Sigmoid colon (tissue), 4 donors: Measurements from ENCODE around the gene ZNF175.

Experiments
- EP300 ChIP-seq, 4 donors: sonication (generic); formaldehyde crosslinking; IDR thresholded peaks; one replicate each; pipeline ENCODE4 v1.6.1; 2017; ENCODE audit warnings: antibody characterized with exemption in 4 of 4
- POLR2AphosphoS5 ChIP-seq, 4 donors: sonication (generic); formaldehyde crosslinking; IDR thresholded peaks; one replicate each; pipeline ENCODE4 v1.6.1; 2017; ENCODE audit warnings: antibody characterized with exemption in 4 of 4
- TF ChIP-seq, protein P1 (sequence below), 4 experiments: fragments of 450-650 bp in 3 of 4; fragments of 200-600 bp in 1 of 4; IDR thresholded peaks; one replicate each; pipeline ENCODE4 v1.5.1; 2016 to 2019; ENCODE audit warnings: antibody characterized with exemption in 4 of 4, mild to moderate bottlenecking in 3 of 4, moderate library complexity in 2 of 4

- TF ChIP-seq, protein P1, sequence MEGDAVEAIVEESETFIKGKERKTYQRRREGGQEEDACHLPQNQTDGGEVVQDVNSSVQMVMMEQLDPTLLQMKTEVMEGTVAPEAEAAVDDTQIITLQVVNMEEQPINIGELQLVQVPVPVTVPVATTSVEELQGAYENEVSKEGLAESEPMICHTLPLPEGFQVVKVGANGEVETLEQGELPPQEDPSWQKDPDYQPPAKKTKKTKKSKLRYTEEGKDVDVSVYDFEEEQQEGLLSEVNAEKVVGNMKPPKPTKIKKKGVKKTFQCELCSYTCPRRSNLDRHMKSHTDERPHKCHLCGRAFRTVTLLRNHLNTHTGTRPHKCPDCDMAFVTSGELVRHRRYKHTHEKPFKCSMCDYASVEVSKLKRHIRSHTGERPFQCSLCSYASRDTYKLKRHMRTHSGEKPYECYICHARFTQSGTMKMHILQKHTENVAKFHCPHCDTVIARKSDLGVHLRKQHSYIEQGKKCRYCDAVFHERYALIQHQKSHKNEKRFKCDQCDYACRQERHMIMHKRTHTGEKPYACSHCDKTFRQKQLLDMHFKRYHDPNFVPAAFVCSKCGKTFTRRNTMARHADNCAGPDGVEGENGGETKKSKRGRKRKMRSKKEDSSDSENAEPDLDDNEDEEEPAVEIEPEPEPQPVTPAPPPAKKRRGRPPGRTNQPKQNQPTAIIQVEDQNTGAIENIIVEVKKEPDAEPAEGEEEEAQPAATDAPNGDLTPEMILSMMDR (IDR thresholded peaks at IDR 0.05): no peak
- TF ChIP-seq POLR2AphosphoS5 (IDR thresholded peaks at IDR 0.05) (no peak), EP300 (IDR thresholded peaks at IDR 0.05) (no peak)
Measured at GRCh38 chr19:51594774-51595109, 23.7 kb downstream of the ZNF175 start.
